IPS-18c (cell line): ENCODE results near the gene CENPS.
"Not testable (repeated sequence)": the region's sequence is repeated elsewhere in the genome, so short reads cannot be mapped to it uniquely, and the experiment has no call there.

Experiments
- H3K4me3 ChIP-seq: 2 replicates; pipeline ENCODE4 v1.7.0; 2013; ENCODE audit warnings: low read depth, mild to moderate bottlenecking, low read length, moderate library complexity; ENCODE audit not compliant: insufficient read depth
- H3K9me3 ChIP-seq: one replicate; pipeline ENCODE4 v1.6.1; 2013; ENCODE audit warnings: mild to moderate bottlenecking, low read length, moderate library complexity; ENCODE audit not compliant: control insufficient read depth, insufficient read depth

CENPS gene

DNA sequence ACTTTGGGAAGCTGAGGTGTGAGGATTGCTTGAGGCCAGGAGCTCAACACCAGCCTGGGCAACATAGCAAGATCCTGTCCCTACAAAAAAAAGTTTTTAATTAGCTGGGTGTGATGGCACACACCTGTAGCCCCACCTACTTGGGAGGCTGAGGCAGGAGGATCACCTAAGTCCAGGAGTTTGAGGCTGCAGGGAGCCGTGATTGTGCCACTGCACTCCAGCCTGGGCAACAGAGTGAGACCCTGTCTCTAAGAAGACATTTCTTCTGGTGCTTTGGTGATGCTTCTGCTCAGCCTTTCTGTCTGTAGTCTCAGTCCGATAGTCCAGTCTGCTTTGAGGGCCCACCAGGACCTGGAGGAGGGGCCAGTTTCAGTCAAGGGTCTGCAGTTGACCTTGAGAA lies 23.0 kb upstream of the CENPS start:
- Histone ChIP-seq H3K9me3 (no peaks in the 10 kb centered on the region), H3K4me3 (no peak overlapping the region)

DNA sequence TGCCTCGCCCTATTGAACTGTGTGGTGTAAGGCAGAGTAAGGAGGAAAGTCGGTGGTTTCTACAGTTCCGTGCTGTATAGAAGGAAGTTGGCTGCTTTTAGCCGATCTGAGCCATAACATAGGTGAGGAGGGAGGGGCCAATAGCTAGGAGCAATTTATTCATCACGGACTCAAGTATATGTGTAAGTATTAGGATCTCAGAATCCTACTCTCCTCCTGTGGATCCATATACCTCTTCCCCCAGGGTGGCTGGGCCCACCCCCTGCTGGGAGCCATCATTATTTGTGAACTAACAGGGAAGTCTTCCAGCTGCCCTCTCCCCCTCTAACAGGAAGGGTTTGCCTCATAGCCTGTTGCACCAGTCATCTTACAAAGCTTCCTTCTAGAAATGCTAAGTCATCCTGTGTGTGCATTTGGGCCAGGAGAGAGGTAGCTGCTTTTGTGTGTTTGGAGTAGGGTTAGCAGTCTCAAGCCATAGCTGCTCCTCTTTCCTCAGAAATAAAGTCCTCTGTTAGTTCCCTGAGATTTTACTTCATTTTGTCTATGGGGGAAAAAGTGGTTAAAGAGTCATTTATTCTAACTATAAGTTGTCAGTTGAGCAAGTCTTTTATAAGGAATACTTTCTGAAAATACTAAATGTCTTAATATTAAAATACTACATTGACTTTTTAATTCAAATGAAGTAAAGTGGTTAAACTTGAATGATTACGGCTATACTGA lies 14.9 kb upstream of the CENPS start:
- Histone ChIP-seq H3K4me3 (no peak overlapping the region), H3K9me3 (no peaks in the 10 kb centered on the region)

DNA sequence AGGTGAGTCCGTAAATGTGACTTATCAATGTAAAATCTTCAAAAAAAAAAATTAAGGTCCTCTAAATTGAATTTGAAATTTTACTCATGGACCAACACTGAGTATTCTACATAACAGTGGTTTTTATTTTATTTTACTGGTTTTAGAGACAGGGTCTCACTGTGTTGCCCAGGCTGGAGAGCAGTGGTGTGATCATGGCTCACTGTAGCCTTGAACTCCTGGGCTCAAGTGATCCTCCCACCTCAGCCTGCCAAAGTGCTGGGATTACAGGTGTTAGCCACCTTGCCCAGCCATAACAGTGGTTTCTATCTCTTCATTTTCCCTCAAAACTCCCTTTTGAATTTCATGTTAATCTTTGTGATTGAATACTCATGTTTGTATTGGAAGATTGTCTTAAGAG lies 14.3 kb upstream of the CENPS start:
- H3K9me3 ChIP-seq, H3K4me3 ChIP-seq: not testable (repeated sequence)

- H3K4me3 ChIP-seq, H3K9me3 ChIP-seq: not testable (repeated sequence)
Measured at GRCh38 chr1:10418741-10419140, 11.5 kb upstream of the CENPS start.

- H3K9me3 ChIP-seq, result no peaks in the 10 kb centered on the region
Measured at GRCh38 chr1:10419351-10419750, 10.9 kb upstream of the CENPS start.

DNA sequence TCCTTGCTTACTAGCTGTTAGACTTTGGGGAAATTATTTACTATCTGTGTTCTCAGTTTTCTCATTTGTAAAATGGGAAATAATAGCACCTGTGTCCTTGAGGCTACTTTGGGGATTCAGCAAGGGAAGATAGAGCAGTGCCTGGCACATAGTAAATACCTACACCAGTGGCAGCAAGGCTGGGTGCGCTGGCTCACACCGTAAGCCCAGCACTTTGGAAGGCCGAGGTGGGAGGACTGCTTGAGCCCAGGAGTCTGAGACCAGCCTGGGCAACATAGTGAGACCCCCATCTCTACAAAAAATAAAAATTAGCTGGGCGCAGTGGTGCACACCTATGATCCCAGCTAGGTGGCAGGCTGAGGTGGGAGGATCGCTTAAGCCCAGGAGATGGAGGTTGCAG lies 8.6 kb upstream of the CENPS start:
- no peak overlapping the region for H3K4me3 ChIP-seq

More at GRCh38 chr1:10419351-10419750, 10.9 kb upstream of the CENPS start:
- H3K4me3 ChIP-seq, result no peak overlapping the region

GRCh38 chr1:10424034-10424433 lies 6.2 kb upstream of the CENPS start:
- no peak overlapping the region for H3K4me3 ChIP-seq

More for the DNA sequence above, 8.6 kb upstream of the CENPS start:
- no peaks in the 10 kb centered on the region for H3K9me3 ChIP-seq

GRCh38 chr1:10424651-10425050 lies 5.6 kb upstream of the CENPS start:
- Histone ChIP-seq H3K9me3 (no peaks in the 10 kb centered on the region), H3K4me3 (no peak overlapping the region)

More at GRCh38 chr1:10424034-10424433, 6.2 kb upstream of the CENPS start:
- H3K9me3 ChIP-seq, result no peaks in the 10 kb centered on the region

DNA sequence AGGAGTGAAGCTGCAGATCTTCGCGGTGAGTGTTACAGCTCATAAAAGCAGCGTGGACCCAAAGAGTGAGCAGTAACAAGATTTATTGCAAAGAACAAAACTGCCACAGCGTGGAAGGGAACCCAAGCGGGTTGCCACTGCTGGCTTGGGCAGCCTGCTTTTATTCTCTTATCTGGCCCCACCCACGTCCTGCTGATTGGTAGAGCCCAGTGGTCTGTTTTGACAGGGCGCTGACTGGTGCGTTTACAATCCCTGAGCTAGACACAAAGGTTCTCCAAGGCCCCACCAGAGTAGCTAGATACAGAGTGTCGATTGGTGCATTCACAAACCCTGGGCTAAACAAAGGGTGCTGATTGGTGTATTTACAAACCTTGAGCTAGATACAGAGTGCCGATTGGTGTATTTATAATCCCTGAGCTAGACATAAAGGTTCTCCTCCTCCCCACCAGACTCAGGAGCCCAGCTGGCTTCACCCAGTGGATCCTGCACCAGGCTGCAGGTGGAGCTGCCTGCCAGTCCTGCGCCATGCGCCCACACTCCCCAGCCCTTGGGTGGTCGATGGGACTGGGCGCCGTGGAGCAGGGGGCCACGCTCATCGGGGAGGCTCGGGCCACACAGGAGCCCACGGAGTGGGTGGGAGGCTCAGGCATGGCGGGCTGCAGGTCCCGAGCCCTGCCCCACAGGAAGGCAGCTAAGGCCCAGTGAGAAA lies 4.3 kb upstream of the CENPS start:
- not testable (repeated sequence) for H3K4me3 ChIP-seq, H3K9me3 ChIP-seq

DNA sequence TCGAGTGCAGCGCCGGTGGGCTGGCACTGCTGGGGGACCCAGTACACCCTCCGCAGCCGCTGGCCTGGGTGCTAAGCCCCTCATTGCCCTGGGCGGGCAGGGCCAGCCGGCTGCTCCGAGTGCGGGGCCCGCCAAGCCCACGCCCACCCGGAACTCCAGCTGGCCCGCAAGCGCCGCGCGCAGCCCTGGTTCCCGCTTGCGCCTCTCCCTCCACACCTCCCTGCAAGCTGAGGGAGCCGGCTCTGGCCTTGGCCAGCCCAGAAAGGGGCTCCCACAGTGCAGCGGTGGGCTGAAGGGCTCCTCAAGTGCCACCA lies 3.7 kb upstream of the CENPS start:
- H3K4me3 ChIP-seq, H3K9me3 ChIP-seq: not testable (repeated sequence)

DNA sequence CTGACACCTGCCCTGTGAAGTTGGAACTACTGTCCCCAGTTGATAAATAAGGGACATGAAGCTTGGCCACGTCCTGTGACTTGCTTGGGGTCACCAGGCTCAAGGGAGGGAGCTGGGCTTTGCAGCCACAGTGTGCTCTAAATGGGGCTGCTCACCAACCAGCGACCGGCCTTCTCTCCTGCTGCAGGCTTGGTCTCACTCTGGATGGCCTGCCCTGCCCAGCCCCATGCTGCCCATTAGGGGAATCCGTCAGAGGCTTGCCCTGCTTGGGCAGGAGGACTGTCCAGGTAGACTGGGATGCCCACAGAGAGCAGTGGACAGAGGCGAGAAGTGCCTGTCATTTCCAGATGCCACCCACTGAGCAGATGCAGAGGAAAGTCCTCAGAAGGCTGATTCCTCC lies 1.2 kb upstream of the CENPS start:
- H3K9me3 ChIP-seq, result no peaks in the 10 kb centered on the region
- H3K4me3 ChIP-seq, result no peak overlapping the region

GRCh38 chr1:10429868-10430215 lies 391 bp upstream of the CENPS start:
- peak overlapping the region; percentile 80 for H3K4me3 ChIP-seq

GRCh38 chr1:10431070-10431730 lies 967 bp downstream of the CENPS start:
- H3K4me3 ChIP-seq, result peak overlapping the region; percentile 80

More at GRCh38 chr1:10429868-10430215, 391 bp upstream of the CENPS start:
- no peaks in the 10 kb centered on the region for H3K9me3 ChIP-seq

DNA sequence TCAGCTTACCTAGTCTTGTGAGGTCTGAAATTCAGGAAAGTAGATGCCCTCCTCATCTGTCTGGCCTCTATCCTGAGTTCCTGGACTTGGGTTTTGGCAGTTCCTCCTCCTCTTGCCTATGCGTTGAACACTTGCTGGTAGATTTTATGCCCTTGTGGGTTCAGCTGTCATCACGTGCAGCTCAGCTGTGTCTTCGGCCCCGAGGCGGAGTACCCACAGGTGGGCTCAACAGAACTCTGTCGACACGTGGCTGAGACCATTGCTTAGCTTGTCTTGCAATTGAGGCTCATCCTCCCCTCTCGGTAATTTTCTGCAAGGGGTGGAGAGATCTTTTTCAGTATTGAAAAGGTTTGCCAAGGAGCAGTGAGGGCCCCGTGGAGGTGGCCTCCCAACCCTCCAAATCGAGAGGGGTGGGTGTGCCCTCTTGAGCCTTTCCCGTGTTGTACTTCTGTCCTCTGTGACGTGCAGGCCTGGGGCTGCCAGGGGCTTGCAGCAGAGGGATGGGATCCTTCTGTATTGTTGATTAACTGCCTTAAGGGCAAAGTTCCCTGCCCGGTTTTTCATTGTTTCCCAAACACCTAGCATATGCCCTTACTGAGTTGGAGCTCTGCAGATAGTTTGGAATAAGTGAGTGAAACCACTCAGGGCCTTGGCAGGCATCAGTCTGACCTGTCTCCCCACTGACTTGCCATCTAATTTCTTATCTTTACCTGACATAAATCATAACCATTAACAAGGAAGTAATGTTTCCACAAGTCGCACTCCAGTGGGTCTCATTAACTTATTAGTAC lies 2.9 kb downstream of the CENPS start:
- Histone ChIP-seq H3K4me3 (no peak overlapping the region), H3K9me3 (no peaks in the 10 kb centered on the region)

More at GRCh38 chr1:10431070-10431730, 967 bp downstream of the CENPS start:
- H3K9me3 ChIP-seq, result no peaks in the 10 kb centered on the region

- no peaks in the 10 kb centered on the region for H3K9me3 ChIP-seq
- H3K4me3 ChIP-seq, result no peak overlapping the region
Measured at GRCh38 chr1:10433790-10434189, 3.6 kb downstream of the CENPS start.

DNA sequence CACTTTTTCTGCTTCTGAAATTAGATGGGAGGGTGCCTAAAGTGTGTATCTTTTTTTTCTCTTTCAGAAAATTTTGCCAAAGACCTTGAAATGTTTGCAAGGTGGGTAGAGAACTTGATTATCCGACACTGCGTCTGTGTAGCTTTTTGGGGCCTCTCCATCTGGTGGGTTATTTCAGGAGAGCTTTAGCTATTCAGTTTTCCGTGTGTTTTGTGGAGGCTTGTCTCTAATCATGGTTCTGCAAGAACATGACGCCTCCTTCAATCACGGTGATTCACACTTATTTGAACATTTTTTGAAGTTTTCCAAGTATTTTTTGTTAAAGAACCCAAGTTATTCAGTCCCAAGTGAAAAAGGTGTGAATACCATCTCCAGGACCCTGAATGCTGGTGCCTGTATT lies 4.4 kb downstream of the CENPS start:
- no peak overlapping the region for H3K4me3 ChIP-seq
- H3K9me3 ChIP-seq, result no peaks in the 10 kb centered on the region

- no peaks in the 10 kb centered on the region for H3K9me3 ChIP-seq
- H3K4me3 ChIP-seq, result no peak overlapping the region
Measured at GRCh38 chr1:10437052-10437451, 6.8 kb downstream of the CENPS start.
